Hepatocyte (in vitro differentiated cells): ENCODE measurements around the gene NXPE3.
"Not testable (repeated sequence)": the region's sequence is repeated elsewhere in the genome, so short reads cannot be mapped to it uniquely, and the experiment has no call there.

Source experiments
- CTCF ChIP-seq: fragments of 200-600 bp; sonication (generic); IDR thresholded peaks from 2 replicates; pipeline ENCODE4 v1.5.1; 2016; ENCODE audit warnings: antibody characterized with exemption, mild to moderate bottlenecking; ENCODE audit not compliant: poor library complexity
- EZH2phosphoT487 ChIP-seq: fragments of 200-600 bp; sonication (generic); IDR thresholded peaks from one replicate; pipeline ENCODE4 v1.6.1; 2018; ENCODE audit warnings: antibody characterized with exemption, mild to moderate bottlenecking, low read depth, moderate library complexity; ENCODE audit not compliant: unreplicated experiment, severe bottlenecking

GRCh38 chr3:101745934-101746333 lies 33.1 kb upstream of the NXPE3 start:
- TF ChIP-seq CTCF, EZH2phosphoT487: not testable (repeated sequence)
